GM23338 (cell line): ENCODE data around the gene KCNMB2.

Source experiments
- JUNB ChIP-seq: IDR thresholded peaks from one replicate; pipeline ENCODE4 v1.6.1; 2016; ENCODE audit warnings: antibody characterized with exemption; ENCODE audit not compliant: unreplicated experiment
- TF ChIP-seq, protein P1 (sequence below), 2 experiments: fragments of 200-600 bp in 1 of 2; sonication (generic) in 1 of 2; conservative IDR thresholded peaks; 2 replicates each; pipeline versions ENCODE4 v1.5.1 to v1.6.1; 2016 to 2017; ENCODE audit warnings: antibody characterized with exemption in 2 of 2, low read depth in 2 of 2, mild to moderate bottlenecking in 2 of 2, moderate library complexity in 1 of 2
- TF ChIP-seq, protein P2 (sequence below): fragments of 250-450 bp; sonication (Bioruptor Pico); IDR thresholded peaks from 2 replicates; pipeline ENCODE4 v1.5.0; 2020; ENCODE audit warnings: mild to moderate bottlenecking, moderate library complexity

DNA sequence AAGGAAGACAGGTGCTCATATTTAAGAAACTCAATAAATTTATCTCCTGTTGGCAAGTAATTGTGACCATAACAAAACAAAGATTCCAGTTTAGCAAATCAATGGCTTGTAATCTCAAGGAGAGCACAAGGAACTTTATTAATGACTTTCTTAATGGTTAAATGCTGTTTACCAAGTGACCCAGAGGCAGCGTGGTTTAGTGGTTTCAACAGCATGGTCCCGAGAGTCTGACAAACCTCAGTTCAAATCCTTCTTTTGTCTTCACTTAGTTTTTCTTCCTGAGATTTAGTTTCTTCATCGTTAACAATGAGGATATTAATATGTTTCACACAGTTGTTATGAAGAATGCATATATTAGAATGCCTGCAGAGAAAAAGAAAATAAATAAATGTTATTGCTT is 212.6 kb downstream of the KCNMB2 start:
- TF ChIP-seq, protein P1, sequence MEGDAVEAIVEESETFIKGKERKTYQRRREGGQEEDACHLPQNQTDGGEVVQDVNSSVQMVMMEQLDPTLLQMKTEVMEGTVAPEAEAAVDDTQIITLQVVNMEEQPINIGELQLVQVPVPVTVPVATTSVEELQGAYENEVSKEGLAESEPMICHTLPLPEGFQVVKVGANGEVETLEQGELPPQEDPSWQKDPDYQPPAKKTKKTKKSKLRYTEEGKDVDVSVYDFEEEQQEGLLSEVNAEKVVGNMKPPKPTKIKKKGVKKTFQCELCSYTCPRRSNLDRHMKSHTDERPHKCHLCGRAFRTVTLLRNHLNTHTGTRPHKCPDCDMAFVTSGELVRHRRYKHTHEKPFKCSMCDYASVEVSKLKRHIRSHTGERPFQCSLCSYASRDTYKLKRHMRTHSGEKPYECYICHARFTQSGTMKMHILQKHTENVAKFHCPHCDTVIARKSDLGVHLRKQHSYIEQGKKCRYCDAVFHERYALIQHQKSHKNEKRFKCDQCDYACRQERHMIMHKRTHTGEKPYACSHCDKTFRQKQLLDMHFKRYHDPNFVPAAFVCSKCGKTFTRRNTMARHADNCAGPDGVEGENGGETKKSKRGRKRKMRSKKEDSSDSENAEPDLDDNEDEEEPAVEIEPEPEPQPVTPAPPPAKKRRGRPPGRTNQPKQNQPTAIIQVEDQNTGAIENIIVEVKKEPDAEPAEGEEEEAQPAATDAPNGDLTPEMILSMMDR (conservative IDR thresholded peaks at IDR 0.05; ENCODE audit: low read depth in 2 of 2) = no peak
- TF ChIP-seq JUNB = no peak
- TF ChIP-seq, protein P2, sequence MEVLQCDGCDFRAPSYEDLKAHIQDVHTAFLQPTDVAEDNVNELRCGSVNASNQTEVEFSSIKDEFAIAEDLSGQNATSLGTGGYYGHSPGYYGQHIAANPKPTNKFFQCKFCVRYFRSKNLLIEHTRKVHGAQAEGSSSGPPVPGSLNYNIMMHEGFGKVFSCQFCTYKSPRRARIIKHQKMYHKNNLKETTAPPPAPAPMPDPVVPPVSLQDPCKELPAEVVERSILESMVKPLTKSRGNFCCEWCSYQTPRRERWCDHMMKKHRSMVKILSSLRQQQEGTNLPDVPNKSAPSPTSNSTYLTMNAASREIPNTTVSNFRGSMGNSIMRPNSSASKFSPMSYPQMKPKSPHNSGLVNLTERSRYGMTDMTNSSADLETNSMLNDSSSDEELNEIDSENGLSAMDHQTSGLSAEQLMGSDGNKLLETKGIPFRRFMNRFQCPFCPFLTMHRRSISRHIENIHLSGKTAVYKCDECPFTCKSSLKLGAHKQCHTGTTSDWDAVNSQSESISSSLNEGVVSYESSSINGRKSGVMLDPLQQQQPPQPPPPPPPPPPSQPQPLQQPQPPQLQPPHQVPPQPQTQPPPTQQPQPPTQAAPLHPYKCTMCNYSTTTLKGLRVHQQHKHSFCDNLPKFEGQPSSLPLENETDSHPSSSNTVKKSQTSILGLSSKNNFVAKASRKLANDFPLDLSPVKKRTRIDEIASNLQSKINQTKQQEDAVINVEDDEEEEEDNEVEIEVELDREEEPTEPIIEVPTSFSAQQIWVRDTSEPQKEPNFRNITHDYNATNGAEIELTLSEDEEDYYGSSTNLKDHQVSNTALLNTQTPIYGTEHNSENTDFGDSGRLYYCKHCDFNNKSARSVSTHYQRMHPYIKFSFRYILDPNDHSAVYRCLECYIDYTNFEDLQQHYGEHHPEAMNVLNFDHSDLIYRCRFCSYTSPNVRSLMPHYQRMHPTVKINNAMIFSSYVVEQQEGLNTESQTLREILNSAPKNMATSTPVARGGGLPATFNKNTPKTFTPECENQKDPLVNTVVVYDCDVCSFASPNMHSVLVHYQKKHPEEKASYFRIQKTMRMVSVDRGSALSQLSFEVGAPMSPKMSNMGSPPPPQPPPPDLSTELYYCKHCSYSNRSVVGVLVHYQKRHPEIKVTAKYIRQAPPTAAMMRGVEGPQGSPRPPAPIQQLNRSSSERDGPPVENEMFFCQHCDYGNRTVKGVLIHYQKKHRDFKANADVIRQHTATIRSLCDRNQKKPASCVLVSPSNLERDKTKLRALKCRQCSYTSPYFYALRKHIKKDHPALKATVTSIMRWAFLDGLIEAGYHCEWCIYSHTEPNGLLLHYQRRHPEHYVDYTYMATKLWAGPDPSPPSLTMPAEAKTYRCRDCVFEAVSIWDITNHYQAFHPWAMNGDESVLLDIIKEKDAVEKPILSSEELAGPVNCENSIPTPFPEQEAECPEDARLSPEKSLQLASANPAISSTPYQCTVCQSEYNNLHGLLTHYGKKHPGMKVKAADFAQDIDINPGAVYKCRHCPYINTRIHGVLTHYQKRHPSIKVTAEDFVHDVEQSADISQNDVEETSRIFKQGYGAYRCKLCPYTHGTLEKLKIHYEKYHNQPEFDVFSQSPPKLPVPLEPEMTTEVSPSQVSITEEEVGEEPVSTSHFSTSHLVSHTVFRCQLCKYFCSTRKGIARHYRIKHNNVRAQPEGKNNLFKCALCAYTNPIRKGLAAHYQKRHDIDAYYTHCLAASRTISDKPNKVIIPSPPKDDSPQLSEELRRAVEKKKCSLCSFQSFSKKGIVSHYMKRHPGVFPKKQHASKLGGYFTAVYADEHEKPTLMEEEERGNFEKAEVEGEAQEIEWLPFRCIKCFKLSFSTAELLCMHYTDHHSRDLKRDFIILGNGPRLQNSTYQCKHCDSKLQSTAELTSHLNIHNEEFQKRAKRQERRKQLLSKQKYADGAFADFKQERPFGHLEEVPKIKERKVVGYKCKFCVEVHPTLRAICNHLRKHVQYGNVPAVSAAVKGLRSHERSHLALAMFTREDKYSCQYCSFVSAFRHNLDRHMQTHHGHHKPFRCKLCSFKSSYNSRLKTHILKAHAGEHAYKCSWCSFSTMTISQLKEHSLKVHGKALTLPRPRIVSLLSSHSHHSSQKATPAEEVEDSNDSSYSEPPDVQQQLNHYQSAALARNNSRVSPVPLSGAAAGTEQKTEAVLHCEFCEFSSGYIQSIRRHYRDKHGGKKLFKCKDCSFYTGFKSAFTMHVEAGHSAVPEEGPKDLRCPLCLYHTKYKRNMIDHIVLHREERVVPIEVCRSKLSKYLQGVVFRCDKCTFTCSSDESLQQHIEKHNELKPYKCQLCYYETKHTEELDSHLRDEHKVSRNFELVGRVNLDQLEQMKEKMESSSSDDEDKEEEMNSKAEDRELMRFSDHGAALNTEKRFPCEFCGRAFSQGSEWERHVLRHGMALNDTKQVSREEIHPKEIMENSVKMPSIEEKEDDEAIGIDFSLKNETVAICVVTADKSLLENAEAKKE (CRISPR knock-in tag) = no peak
